GM12878 (cell line): ENCODE results near the gene SHB. TPM values are rescaled to one million over a fixed set of nuclear protein-coding genes. Genes with fewer than 3 reads are reported as not detected.

Source experiments
- ATAC-seq: fragments of 200-7000 bp; cut with Tn5 transposase; 3 replicates; pipeline ENCODE4 v1.9.1; 2020; ENCODE audit warnings: mild to moderate bottlenecking, moderate library complexity
- BruUV-seq: library from RNA; stranded (reverse); fragments of 400-500 nt; replicated peaks from 2 replicates; lab custom pipeline; 2021; lab: Mats Ljungman, UMichigan
- CTCF ChIA-PET: fragments of 300-600 bp; sonication (Branson Sonifier 250); formaldehyde crosslinking; extraction: SDS; loops from one replicate; lab custom pipeline; 2021; ENCODE audit warnings: inconsistent platforms; lab: Yijun Ruan, JAX
- POLR2A ChIA-PET: fragments of 350-600 bp; formaldehyde crosslinking; extraction: SDS; loops from one replicate; lab custom pipeline; 2021; ENCODE audit warnings: inconsistent platforms; lab: Charles Lee
- RAD21 ChIA-PET: fragments of 300-600 bp; sonication (Branson Sonifier 250); formaldehyde crosslinking; loops from one replicate; lab custom pipeline; 2023; ENCODE audit warnings: antibody characterized with exemption; ENCODE audit not compliant: unreplicated experiment; lab: Charles Lee
- SMC1A ChIA-PET: fragments of 300-600 bp; sonication (Branson Sonifier 250); formaldehyde crosslinking; loops from one replicate; lab custom pipeline; 2023; ENCODE audit not compliant: unreplicated experiment, uncharacterized antibody; lab: Charles Lee
- DNase-seq: peaks from one replicate; pipeline ENCODE4 v3.0.0-alpha.2; 2011; ENCODE audit warnings: low read depth, low spot score
- FAIRE-seq: peaks from 3 replicates; lab custom pipeline; 2011; peaks lifted over from hg19 to GRCh38; lab: Jason Lieb, UNC
- H2AFZ ChIP-seq: 2 replicates; pipeline ENCODE4 v1.6.0; 2011; ENCODE audit warnings: low read depth, low read length, control low read depth; ENCODE audit not compliant: control insufficient read depth
- H3K27ac ChIP-seq: 2 replicates; pipeline ENCODE4 v1.5.1; 2011; ENCODE audit warnings: control low read depth; ENCODE audit not compliant: control insufficient read depth, insufficient read depth
- H3K27me3 ChIP-seq, 2 experiments: replicated peaks in 1 of 2; 2 replicates each; pipeline versions ENCODE4 v1.6.0 to v1.6.1; 2011; ENCODE audit warnings: low read length in 1 of 2; ENCODE audit not compliant: control insufficient read depth in 2 of 2, insufficient read depth in 2 of 2
- H3K36me3 ChIP-seq, 2 experiments: 2 replicates each; pipeline ENCODE4 v1.5.1; 2011; ENCODE audit warnings: low read length in 1 of 2; ENCODE audit not compliant: control insufficient read depth in 2 of 2, insufficient read depth in 2 of 2
- H3K4me1 ChIP-seq: 2 replicates; pipeline ENCODE4 v1.6.1; 2011; ENCODE audit warnings: mild to moderate bottlenecking, low read length, moderate library complexity, mixed read lengths; ENCODE audit not compliant: control insufficient read depth, insufficient read depth
- H3K4me2 ChIP-seq: 2 replicates; pipeline ENCODE4 v1.6.0; 2011; ENCODE audit warnings: control low read depth; ENCODE audit not compliant: control insufficient read depth, insufficient read depth
- H3K4me3 ChIP-seq: fragments of 200-600 bp; sonication (generic); 2 replicates; pipeline ENCODE4 v1.5.1; 2016
- H3K79me2 ChIP-seq: 2 replicates; pipeline ENCODE4 v1.6.0; 2011; ENCODE audit warnings: low read length; ENCODE audit not compliant: control insufficient read depth, insufficient read depth
- H3K9ac ChIP-seq: 2 replicates; pipeline ENCODE4 v1.8.0; 2011; ENCODE audit warnings: low read length, control low read depth, mixed read lengths; ENCODE audit not compliant: control insufficient read depth, insufficient read depth
- H3K9me3 ChIP-seq: replicated peaks from 3 replicates; pipeline ENCODE4 v1.5.1; 2011; ENCODE audit warnings: mild to moderate bottlenecking, low read length; ENCODE audit not compliant: control insufficient read depth, insufficient read depth
- H4K20me1 ChIP-seq: 2 replicates; pipeline ENCODE4 v1.6.0; 2011; ENCODE audit not compliant: control insufficient read depth, insufficient read depth
- ASH2L ChIP-seq: fragments of 300-600, 200-600 bp; sonication (generic); IDR thresholded peaks from 2 replicates; pipeline ENCODE4 v1.6.1; 2017; ENCODE audit warnings: low read depth, mild to moderate bottlenecking, borderline replicate concordance
- EZH2 ChIP-seq: IDR thresholded peaks from 2 replicates; pipeline ENCODE4 v1.6.1; 2012; ENCODE audit warnings: low read depth, mild to moderate bottlenecking, control low read depth, inconsistent platforms, low read length, borderline replicate concordance; ENCODE audit not compliant: control insufficient read depth
- HDAC6 ChIP-seq: fragments of 200-600 bp; sonication (generic); IDR thresholded peaks from one replicate; pipeline ENCODE4 v1.8.0; 2017; ENCODE audit warnings: antibody characterized with exemption; ENCODE audit not compliant: unreplicated experiment
- IRF4 ChIP-seq: IDR thresholded peaks from 2 replicates; pipeline ENCODE4 v1.6.1; 2011; ENCODE audit warnings: low read depth, low read length
- SUPT20H ChIP-seq: IDR thresholded peaks from 2 replicates; pipeline ENCODE4 v1.6.1; 2011; ENCODE audit warnings: low read depth, mild to moderate bottlenecking, low read length, moderate library complexity, borderline replicate concordance; ENCODE audit not compliant: control insufficient read depth
- ZNF207 ChIP-seq: fragments of 450-650 bp; IDR thresholded peaks from 2 replicates; pipeline ENCODE4 v1.6.1; 2014; ENCODE audit warnings: antibody characterized with exemption, mild to moderate bottlenecking, borderline replicate concordance
- ZSCAN29 ChIP-seq: fragments of 450-650 bp; IDR thresholded peaks from 2 replicates; pipeline ENCODE4 v1.6.1; 2017; ENCODE audit warnings: mild to moderate bottlenecking, moderate library complexity
- ZZZ3 ChIP-seq: IDR thresholded peaks from 2 replicates; pipeline ENCODE4 v1.6.1; 2011; ENCODE audit warnings: low read depth; ENCODE audit not compliant: control insufficient read depth, insufficient read length
- WGBS: methylation state at CpG from one replicate; pipeline ENCODE4 v1.1.6; 2016; ENCODE audit warnings: low lambda C conversion rate; ENCODE audit not compliant: insufficient replicate concordance, insufficient coverage; ENCODE audit errors: missing lambda C conversion rate; 5-methylcytosine and 5-hydroxymethylcytosine counted together
- in situ Hi-C: fragments of 300-500 bp; cut with MboI; formaldehyde crosslinking; loops from 9 replicates; pipeline ENCODE4 v1.14.3; 2018; ENCODE audit warnings: mixed read lengths
- intact Hi-C: fragments of 100-400 bp; cut with micrococcal nuclease; formaldehyde crosslinking; loops from one replicate; pipeline ENCODE4 v1.14.2; 2022; ENCODE audit not compliant: unreplicated experiment
- polyA plus RNA-seq, 11 experiments: library from polyadenylated mRNA; depleted of rRNA in 4 of 11; unstranded in 6 of 11; stranded (reverse) in 5 of 11; fragments of >200 nt; fragmentation: Nextera tagmentation in 4 of 11; fragmentation: Illumina TruSeq in 1 of 11; extraction: Ambion mirVana in 4 of 11; extraction: Trizol in 1 of 11; gene quantifications; 1 replicate in 1 of 11; 2 replicates in 10 of 11; pipeline versions ENCODE4 v1.2.1 to v1.2.3, GENCODE V29; 2011 to 2016; ENCODE audit warnings: inconsistent platforms in 2 of 11, missing spikeins in 2 of 11, low read depth in 1 of 11
- total RNA-seq, 4 experiments: library from RNA; depleted of rRNA in 3 of 4; stranded (reverse); fragments of >200 nt in 3 of 4; fragmentation: Illumina TruSeq in 1 of 4; extraction: Trizol in 1 of 4; gene quantifications; 2 replicates each; pipeline versions ENCODE4 v1.2.1 to v1.2.3, GENCODE V29; 2013 to 2021
- TF ChIP-seq, protein P1 (sequence below): IDR thresholded peaks from 2 replicates; pipeline ENCODE4 v1.6.1; 2011; ENCODE audit warnings: low read depth, low read length, improper control_type of control experiment, borderline replicate concordance

SHB gene
- total and polyA plus RNA-seq, 10 of the 15 experiments (the other 5 are each of a cell fraction or from before 2014, with no cell fraction given): 0.29 to 6.2 (median 1.3) TPM

DNA sequence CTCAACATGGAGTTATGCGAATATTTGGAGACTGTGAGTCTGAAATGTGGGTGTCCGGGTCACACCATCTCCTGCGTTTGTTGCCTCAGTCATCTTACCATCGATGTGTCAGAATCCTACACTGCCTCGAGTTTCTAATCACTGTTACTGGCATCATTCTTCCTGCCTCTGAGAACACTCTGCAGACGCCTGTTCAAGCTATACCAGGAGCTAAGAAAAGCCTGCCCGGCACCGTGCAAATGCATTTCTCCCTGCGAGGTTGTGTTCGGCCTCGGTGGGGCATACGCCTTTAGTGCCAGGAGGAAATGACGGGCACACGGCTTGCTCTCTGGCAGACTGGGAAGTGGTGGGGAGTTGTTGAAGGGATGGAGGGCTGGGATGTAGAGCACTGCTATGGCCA, 133.9 kb downstream of the SHB start:
- no peak for ATAC-seq
- Histone ChIP-seq H3K27me3 (no peaks in the 10 kb centered on the region), H3K27ac (no peak overlapping the region)
- WGBS: 62% methylated on average over 14 of the region's 14 CpGs
- intact Hi-C loops (no loop called here), in situ Hi-C loops (no loop called here)
- TF ChIP-seq ZSCAN29 (no peak), SUPT20H (no peak), ASH2L (no peak), IRF4 (no peak), ZNF207 (no peak), EZH2 (no peak), ZZZ3 (no peak), HDAC6 (no peak)
- TF ChIP-seq, protein P1, sequence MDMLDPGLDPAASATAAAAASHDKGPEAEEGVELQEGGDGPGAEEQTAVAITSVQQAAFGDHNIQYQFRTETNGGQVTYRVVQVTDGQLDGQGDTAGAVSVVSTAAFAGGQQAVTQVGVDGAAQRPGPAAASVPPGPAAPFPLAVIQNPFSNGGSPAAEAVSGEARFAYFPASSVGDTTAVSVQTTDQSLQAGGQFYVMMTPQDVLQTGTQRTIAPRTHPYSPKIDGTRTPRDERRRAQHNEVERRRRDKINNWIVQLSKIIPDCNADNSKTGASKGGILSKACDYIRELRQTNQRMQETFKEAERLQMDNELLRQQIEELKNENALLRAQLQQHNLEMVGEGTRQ: no peak
- TF ChIP-seq, all 136 proteins: peak for 0
- H4K20me1 ChIP-seq: no peaks in the 10 kb centered on the region
- SMC1A ChIA-PET: interaction anchor here (0.7 to 1.1 kb wide), 2 partner anchors 21 to 129 kb away, joined by 4 to 5 read pairs; no protein-coding TSS in a partner anchor
- no peaks in the 10 kb centered on the region for H3K4me1 ChIP-seq
- no peak overlapping the region for H3K4me2 ChIP-seq
- RAD21 ChIA-PET: interaction anchor here (1.7 kb wide), 1 partner anchor 22 kb away, joined by 5 read pairs; no protein-coding TSS in a partner anchor
- H2AFZ ChIP-seq: no peak overlapping the region
- no peaks in the 10 kb centered on the region for H3K79me2 ChIP-seq
- no peaks in the 10 kb centered on the region for H3K9me3 ChIP-seq
- H3K9ac ChIP-seq: no peak overlapping the region
- POLR2A ChIA-PET: no interaction called here
- H3K4me3 ChIP-seq: no peak overlapping the region
- BruUV-seq: no TSS peak
- DNase-seq (no peak), FAIRE-seq (no peak)
- H3K36me3 ChIP-seq: no peaks in the 10 kb centered on the region
- CTCF ChIA-PET: interaction anchor here (0.6 to 1.4 kb wide), 3 partner anchors 12 to 41 kb away, joined by 3 read pairs; no protein-coding TSS in a partner anchor
